Liver (tissue), 3 donors: ENCODE results near the gene AKAP11.

Source experiments
- ATF3 ChIP-seq: IDR thresholded peaks from 2 replicates; pipeline ENCODE4 v1.6.1; 2016; ENCODE audit warnings: antibody characterized with exemption
- CTCF ChIP-seq: fragments of 150-350 bp; IDR thresholded peaks from 2 replicates; pipeline ENCODE4 v1.5.1; 2017; ENCODE audit warnings: improper control_type of control experiment, low read depth, low read length; ENCODE audit not compliant: missing input control
- EGR1 ChIP-seq, 2 donors: IDR thresholded peaks; 2 replicates each; pipeline ENCODE4 v1.6.1; 2016 to 2018; ENCODE audit warnings: antibody characterized with exemption in 2 of 2, low read depth in 2 of 2
- GABPA ChIP-seq, 2 donors: IDR thresholded peaks in 1 of 2; conservative IDR thresholded peaks in 1 of 2; 2 replicates each; pipeline ENCODE4 v1.6.1; 2016; ENCODE audit warnings: antibody characterized with exemption in 2 of 2, mild to moderate bottlenecking in 1 of 2, moderate library complexity in 1 of 2
- JUND ChIP-seq, 2 donors: IDR thresholded peaks; 2 replicates each; pipeline ENCODE4 v1.6.1; 2016; ENCODE audit warnings: antibody characterized with exemption in 2 of 2
- MAX ChIP-seq: IDR thresholded peaks from 2 replicates; pipeline ENCODE4 v1.6.1; 2016; ENCODE audit warnings: antibody characterized with exemption
- RAD21 ChIP-seq, 2 donors: IDR thresholded peaks; 2 replicates each; pipeline ENCODE4 v1.6.1; 2016; ENCODE audit warnings: antibody characterized with exemption in 2 of 2, mild to moderate bottlenecking in 2 of 2
- SP1 ChIP-seq: IDR thresholded peaks from 2 replicates; pipeline ENCODE4 v1.6.1; 2018; ENCODE audit warnings: antibody characterized with exemption, mild to moderate bottlenecking
- TAF1 ChIP-seq: conservative IDR thresholded peaks from 2 replicates; pipeline ENCODE4 v1.6.1; 2016; ENCODE audit warnings: antibody characterized with exemption, mild to moderate bottlenecking
- YY1 ChIP-seq: IDR thresholded peaks from 2 replicates; pipeline ENCODE4 v1.6.1; 2016; ENCODE audit warnings: antibody characterized with exemption, mild to moderate bottlenecking
- donor health status: healthy.
- donor health status: healthy.

GRCh38 chr13:42260903-42261654 lies 10.9 kb upstream of the AKAP11 start:
- no peak for TF ChIP-seq CTCF
- TF ChIP-seq EGR1 (IDR thresholded peaks at IDR 0.05; ENCODE audit: low read depth in 2 of 2): no peak
- TF ChIP-seq MAX: no peak
- no peak for TF ChIP-seq SP1
- TF ChIP-seq JUND (IDR thresholded peaks at IDR 0.05): no peak
- TF ChIP-seq RAD21 (IDR thresholded peaks at IDR 0.05): no peak
- TF ChIP-seq YY1: no peak
- no peak for TF ChIP-seq ATF3
- no peak for TF ChIP-seq TAF1
- no peak for TF ChIP-seq GABPA (IDR thresholded peaks at IDR 0.05 in 1 of 2, conservative IDR thresholded peaks at IDR 0.05 in 1 of 2)
